Lower leg skin (tissue), 3 donors: ENCODE measurements around the gene ACR.
"Not testable (repeated sequence)": the region's sequence is repeated elsewhere in the genome, so short reads cannot be mapped to it uniquely, and the experiment has no call there.

Experiments
- CTCF ChIP-seq, 3 donors: fragments of 450-650 bp; IDR thresholded peaks; one replicate each; pipeline ENCODE4 v1.5.1; 2016; ENCODE audit warnings: antibody characterized with exemption in 3 of 3, mild to moderate bottlenecking in 3 of 3, moderate library complexity in 2 of 3
- POLR2A ChIP-seq, 2 donors: fragments of 450-650 bp; IDR thresholded peaks; one replicate each; pipeline ENCODE4 v1.6.1; 2016 to 2017; ENCODE audit warnings: antibody characterized with exemption in 2 of 2, mild to moderate bottlenecking in 1 of 2, moderate library complexity in 1 of 2

GRCh38 chr22:50748630-50749029 is 10.6 kb downstream of the ACR start:
- not testable (repeated sequence) for TF ChIP-seq POLR2A, CTCF (IDR thresholded peaks at IDR 0.05)
